PC-3 (cell line): ENCODE data around the gene ITGA7.

Experiments
- CTCF ChIP-seq: fragments of 300-600 bp; sonication (generic); conservative IDR thresholded peaks from 2 replicates; pipeline ENCODE4 v1.5.1; 2017; ENCODE audit warnings: antibody characterized with exemption, low read depth, mild to moderate bottlenecking, low read length
- EZH2 ChIP-seq: fragments of 300-600 bp; sonication (generic); IDR thresholded peaks from one replicate; pipeline ENCODE4 v1.6.1; 2017; ENCODE audit warnings: antibody characterized with exemption, mild to moderate bottlenecking, low read length; ENCODE audit not compliant: unreplicated experiment

DNA sequence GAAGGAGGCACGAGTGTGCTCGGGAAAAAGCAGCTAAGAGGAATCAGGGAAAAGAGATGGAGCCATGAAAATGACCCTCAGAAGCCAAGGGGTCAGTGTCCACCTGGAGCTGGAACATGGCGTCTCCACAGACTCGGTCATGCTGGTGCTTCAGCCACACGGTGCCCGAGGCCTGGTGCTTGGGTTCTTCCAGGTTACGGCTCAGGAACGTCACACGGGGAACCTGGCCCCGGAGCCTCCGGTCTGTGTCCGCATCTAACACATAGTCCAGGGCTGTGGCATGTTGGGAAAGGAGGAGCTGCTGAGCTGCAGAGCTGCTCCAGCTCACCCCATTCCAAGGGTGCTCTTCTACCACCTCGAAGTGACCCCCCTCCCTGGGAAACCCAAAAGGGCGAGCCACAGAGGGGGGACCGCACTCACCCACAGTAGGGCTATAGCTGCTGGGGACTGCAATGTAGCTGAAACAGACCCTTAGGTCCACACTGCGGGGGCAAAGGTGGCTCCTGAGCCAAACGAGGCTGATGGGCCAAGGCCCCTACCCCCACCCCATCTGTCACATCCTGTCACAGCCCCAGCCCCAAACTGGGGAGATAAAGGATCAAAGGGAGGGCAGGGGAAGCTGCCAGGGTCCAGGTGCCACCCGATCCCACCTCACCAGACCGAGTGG lies 10.8 kb downstream of the ITGA7 start:
- TF ChIP-seq CTCF = no peak
- TF ChIP-seq EZH2 = no peak
